GM10248 (cell line): Measurements from ENCODE around the gene ANKRA2.
A peak's percentile ranks its signal among the peaks of the same experiment; 100 is the strongest.

ENCODE experiments used
- CTCF ChIA-PET: fragments of 300-600 bp; sonication (Branson Sonifier 250); formaldehyde crosslinking; extraction: SDS; loops from one replicate; lab custom pipeline; 2021; ENCODE audit warnings: antibody characterized with exemption; lab: Yijun Ruan, JAX
- POLR2A ChIA-PET: fragments of 350-650 bp; sonication (Branson Sonifier 250); formaldehyde crosslinking; extraction: SDS; loops from one replicate; lab custom pipeline; 2020; ENCODE audit warnings: antibody characterized with exemption; lab: Yijun Ruan, JAX
- DNase-seq: peaks from one replicate; pipeline ENCODE4 v3.0.0; 2012; ENCODE audit errors: extremely low spot score
- CTCF ChIP-seq: IDR thresholded peaks from 2 replicates; pipeline ENCODE4 v1.5.1; 2012; ENCODE audit warnings: mild to moderate bottlenecking, low read depth; ENCODE audit errors: extremely low read depth, missing control alignments, control extremely low read depth

ANKRA2 gene, protein sequence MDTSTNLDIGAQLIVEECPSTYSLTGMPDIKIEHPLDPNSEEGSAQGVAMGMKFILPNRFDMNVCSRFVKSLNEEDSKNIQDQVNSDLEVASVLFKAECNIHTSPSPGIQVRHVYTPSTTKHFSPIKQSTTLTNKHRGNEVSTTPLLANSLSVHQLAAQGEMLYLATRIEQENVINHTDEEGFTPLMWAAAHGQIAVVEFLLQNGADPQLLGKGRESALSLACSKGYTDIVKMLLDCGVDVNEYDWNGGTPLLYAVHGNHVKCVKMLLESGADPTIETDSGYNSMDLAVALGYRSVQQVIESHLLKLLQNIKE

GRCh38 chr5:73565139-73565968 is at the start of gene ANKRA2, which contains the start of gene UTP15:
ANKRA2 (minus strand) TSS chr5:73565639; CDS start chr5:73562881, 2,758 bp downstream.
UTP15 (plus strand) TSS chr5:73565743; CDS start chr5:73567345, 1,602 bp downstream.
- TF ChIP-seq CTCF, result no peak
- peak; percentile 92 for DNase-seq
- ChIA-PET POLR2A (no interaction called here), CTCF (interaction anchor here (0.9 to 2.0 kb wide), 5 partner anchors 11 to 69 kb away, joined by 3 to 10 read pairs (median 4); no protein-coding TSS in a partner anchor)

DNA sequence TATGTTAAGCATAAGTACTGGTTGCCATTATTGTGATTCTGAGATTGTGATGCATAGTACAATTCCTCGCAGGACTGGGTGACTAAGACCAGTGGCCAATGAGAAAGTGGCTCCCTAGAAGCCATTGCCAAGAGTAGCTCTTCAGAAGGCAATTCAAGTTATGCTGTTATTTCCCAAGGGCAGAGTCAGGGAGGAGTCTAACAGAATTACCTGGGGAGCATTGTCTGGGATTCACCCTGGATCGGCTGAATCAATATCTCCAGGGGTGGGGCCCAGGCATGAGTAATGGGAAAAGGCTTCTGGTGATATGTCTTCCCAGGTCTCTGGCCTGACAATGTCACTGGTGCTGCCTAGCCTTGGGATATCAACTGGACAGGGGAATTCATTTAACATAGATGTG is 49.6 kb upstream of the ANKRA2 start:
- POLR2A ChIA-PET, result no interaction called here
- CTCF ChIA-PET, result interaction anchor here (0.6 to 1.5 kb wide), 4 partner anchors 10 to 177 kb away, joined by 3 to 4 read pairs (median 3); no protein-coding TSS in a partner anchor
- TF ChIP-seq CTCF, result no peak
- no peak for DNase-seq

DNA sequence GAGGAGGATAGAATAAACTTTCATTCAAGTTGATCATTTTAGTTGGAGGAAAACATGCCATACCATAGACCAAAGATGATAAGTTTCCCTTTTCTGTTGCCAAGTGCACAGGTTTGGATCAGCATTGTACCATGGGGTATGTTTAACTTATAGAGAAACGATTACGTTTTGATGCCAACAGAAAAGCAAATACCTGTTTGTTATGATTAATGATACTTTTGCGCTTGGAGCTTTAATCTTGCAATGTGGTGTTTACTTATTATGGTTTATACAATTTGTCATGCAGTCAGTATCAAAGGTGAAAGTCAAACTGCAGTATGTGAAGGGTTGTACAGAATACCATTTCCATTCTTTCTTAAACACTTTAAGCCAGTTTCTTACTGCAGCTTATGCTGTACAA is 47.4 kb upstream of the ANKRA2 start:
- DNase-seq, result no peak
- TF ChIP-seq CTCF, result no peak
- ChIA-PET POLR2A (no interaction called here), CTCF (interaction anchor here (1.3 kb wide), 1 partner anchor 22 kb away, joined by 5 read pairs; no protein-coding TSS in a partner anchor)

DNA sequence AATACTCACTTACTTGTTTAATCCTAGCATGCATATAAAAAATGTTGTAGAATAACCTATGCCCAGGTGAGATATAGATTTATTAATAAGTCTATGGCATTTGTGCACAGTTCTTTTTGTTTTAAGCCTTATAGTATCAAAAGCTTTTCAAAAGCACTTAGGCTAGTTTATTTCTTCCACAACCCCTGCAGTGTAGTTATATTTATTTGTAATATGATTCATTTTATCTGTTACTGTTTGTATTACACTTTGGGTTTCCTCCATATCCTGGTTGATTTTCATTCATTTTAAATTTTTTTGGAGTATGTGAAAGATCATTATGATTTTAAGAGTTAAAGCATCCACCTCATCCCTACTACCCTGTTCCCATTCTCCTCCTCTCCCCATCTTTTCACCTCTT is 41.8 kb upstream of the ANKRA2 start:
- POLR2A ChIA-PET, result no interaction called here
- no peak for DNase-seq
- CTCF ChIA-PET, result interaction anchor here (1.4 to 1.9 kb wide), 3 partner anchors 9 to 186 kb away, joined by 3 to 10 read pairs (median 4); no protein-coding TSS in a partner anchor
- TF ChIP-seq CTCF, result no peak

DNA sequence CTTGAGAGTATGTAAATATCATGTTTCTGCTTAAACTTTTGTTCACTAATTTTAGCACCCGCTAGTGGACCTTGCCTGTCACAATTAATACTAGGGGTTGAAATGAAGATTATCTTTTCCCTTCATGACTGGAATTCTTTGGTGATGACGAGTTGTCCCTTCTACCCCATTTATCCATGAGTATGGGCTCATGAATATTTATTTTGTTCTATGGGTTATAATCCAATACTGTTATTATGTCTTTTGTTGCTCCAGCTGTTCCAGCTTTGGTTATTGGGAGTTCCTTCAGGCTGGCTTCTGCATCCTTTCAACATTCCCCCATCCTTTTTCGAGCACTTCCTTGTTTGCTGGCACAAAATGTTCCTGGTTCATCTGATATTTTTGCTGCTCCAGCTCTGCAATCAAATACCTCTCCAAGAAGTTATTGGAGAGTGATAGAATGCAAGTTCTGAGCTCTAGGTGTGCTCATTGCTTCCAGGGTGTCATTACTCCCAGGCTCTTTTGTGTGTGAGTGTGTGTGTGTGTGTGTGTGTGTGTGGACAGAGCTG is 40.8 kb upstream of the ANKRA2 start:
- DNase-seq, result no peak
- POLR2A ChIA-PET, result no interaction called here
- no peak for TF ChIP-seq CTCF
- CTCF ChIA-PET, result interaction anchor here (1.2 to 1.9 kb wide), 3 partner anchors 9 to 15 kb away, joined by 3 to 10 read pairs (median 4); no protein-coding TSS in a partner anchor
